ENCODE results near the gene TCTA. TPM values are rescaled to one million over a fixed set of nuclear protein-coding genes. Genes with fewer than 3 reads are reported as not detected.

The TCTA gene
- total and polyA plus RNA-seq, 9 of the 15 experiments (the other 6 are each of a cell fraction or from before 2014, with no cell fraction given), result 4.0 to 15.4 (median 8.2) TPM

DNA sequence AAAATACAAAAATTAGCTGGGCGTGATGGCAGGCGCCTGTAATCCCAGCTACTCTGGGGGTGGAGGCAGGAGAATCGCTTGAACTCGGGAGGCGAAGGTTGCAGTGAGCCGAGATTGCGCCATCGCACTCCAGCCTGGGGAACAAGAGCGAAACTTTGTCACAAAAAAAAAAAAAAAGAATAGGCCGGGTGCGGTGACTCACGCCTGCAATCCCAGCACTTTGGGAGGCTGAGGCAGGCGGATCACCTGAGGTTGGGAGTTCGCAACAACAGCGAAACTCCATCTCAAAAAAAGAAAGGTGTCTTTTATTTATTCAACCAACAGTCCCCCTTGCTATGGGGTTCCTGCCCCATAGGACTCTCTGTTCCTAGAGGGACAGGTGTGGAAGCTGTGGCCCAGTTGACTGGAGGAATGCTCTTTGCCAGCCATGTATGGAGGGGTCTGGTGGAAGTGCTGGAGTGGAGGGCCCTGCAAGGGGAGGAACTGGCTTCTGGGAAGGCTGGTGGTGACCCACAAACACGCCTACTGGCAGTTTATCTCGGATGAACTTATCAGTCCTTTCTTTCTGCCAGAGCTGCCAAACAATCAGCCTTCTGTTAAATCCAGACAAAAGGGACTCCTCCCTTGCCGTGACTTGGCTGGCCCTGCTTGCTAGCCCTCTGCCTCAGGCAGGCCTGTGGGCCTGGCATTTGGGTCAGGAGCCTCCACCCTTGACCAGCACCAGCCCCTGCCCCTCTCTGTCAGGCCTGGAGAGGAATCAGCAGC, 53.2 kb downstream of the TCTA start (continued):
- TF ChIP-seq ZNF212 (CRISPR knock-in tag; IDR thresholded peaks at IDR 0.05) (no peak), GATA2 (CRISPR knock-in tag; IDR thresholded peaks at IDR 0.05) (no peak), ZNF764 (CRISPR knock-in tag; IDR thresholded peaks at IDR 0.05; ENCODE audit: low read depth) (no peak), ZBTB8A (IDR thresholded peaks at IDR 0.05; ENCODE audit: partially characterized antibody) (no peak), ZNF696 (CRISPR knock-in tag; conservative IDR thresholded peaks at IDR 0.05) (no peak), ZNF384 (IDR thresholded peaks at IDR 0.05; ENCODE audit: low read depth, low read length) (peak; percentile 87), ZNF224 (CRISPR knock-in tag; IDR thresholded peaks at IDR 0.05) (no peak), SIRT6 (IDR thresholded peaks at IDR 0.05; ENCODE audit: low read depth, low read length) (no peak), MIER1 (IDR thresholded peaks at IDR 0.05; ENCODE audit: low read depth) (no peak), C11orf30 (IDR thresholded peaks at IDR 0.05; ENCODE audit: low read depth) (peak; percentile 5; the same call in 1 of the 2 replicates), ZNF766 (CRISPR knock-in tag; conservative IDR thresholded peaks at IDR 0.05) (0 out of 2 replicates have a peak, but pooled peaks have one; percentile 55), TOE1 (IDR thresholded peaks at IDR 0.05; ENCODE audit: borderline replicate concordance) (0 out of 2 replicates have a peak, but pooled peaks have one; percentile 36), TOE1 (CRISPR knock-in tag; IDR thresholded peaks at IDR 0.05; ENCODE audit: borderline replicate concordance, low read depth) (no peak), ESRRA (IDR thresholded peaks at IDR 0.05; ENCODE audit: borderline replicate concordance, low read depth) (no peak), L3MBTL2 (IDR thresholded peaks at IDR 0.05) (peak; percentile 44; the same call in 1 of the 2 replicates), SAFB2 (IDR thresholded peaks at IDR 0.05; ENCODE audit: borderline replicate concordance, low read depth, low read length, severe bottlenecking) (no peak), CBX3 (IDR thresholded peaks at IDR 0.05; ENCODE audit: borderline replicate concordance in 1 of 2, low read length in 2 of 2) (no peak), VEZF1 (CRISPR knock-in tag; IDR thresholded peaks at IDR 0.05) (no peak; the same call in 1 of the 2 replicates), ZNF134 (CRISPR knock-in tag; conservative IDR thresholded peaks at IDR 0.05) (no peak), FOSL1 (tag; conservative IDR thresholded peaks at IDR 0.05) (peak; percentile 84), ZNF263 (CRISPR knock-in tag; IDR thresholded peaks at IDR 0.05; ENCODE audit: borderline replicate concordance) (peak; percentile 62; the same call in 1 of the 2 replicates), CCNT2 (IDR thresholded peaks at IDR 0.05; ENCODE audit: borderline replicate concordance, extremely low read depth, insufficient read length, low read depth, low read length) (peak; percentile 56), RBM15 (IDR thresholded peaks at IDR 0.05; ENCODE audit: insufficient read depth, low read length) (no peak)
- TF ChIP-seq, protein P1, sequence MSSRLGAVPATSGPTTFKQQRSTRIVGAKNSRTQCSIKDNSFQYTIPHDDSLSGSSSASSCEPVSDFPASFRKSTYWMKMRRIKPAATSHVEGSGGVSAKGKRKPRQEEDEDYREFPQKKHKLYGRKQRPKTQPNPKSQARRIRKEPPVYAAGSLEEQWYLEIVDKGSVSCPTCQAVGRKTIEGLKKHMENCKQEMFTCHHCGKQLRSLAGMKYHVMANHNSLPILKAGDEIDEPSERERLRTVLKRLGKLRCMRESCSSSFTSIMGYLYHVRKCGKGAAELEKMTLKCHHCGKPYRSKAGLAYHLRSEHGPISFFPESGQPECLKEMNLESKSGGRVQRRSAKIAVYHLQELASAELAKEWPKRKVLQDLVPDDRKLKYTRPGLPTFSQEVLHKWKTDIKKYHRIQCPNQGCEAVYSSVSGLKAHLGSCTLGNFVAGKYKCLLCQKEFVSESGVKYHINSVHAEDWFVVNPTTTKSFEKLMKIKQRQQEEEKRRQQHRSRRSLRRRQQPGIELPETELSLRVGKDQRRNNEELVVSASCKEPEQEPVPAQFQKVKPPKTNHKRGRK (tag; IDR thresholded peaks at IDR 0.05), result no peak
- TF ChIP-seq, protein P2, sequence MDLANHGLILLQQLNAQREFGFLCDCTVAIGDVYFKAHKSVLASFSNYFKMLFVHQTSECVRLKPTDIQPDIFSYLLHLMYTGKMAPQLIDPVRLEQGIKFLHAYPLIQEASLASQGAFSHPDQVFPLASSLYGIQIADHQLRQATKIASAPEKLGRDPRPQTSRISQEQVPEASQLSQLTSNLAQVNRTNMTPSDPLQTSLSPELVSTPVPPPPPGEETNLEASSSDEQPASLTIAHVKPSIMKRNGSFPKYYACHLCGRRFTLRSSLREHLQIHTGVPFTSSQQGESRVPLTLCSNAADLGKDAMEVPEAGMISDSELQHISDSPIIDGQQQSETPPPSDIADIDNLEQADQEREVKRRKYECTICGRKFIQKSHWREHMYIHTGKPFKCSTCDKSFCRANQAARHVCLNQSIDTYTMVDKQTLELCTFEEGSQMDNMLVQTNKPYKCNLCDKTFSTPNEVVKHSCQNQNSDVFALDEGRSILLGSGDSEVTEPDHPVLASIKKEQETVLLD (IDR thresholded peaks at IDR 0.05), result no peak

Measured in K562 (cell line).